HG03039 (cell line): ENCODE data around the gene NTN4.
"Not testable (repeated sequence)": the region's sequence is repeated elsewhere in the genome, so short reads cannot be mapped to it uniquely, and the experiment has no call there.

ENCODE experiments used
- ATAC-seq: cut with Tn5 transposase; IDR thresholded peaks from one replicate; pipeline ENCODE4 v1.9.1; 2021; ENCODE audit warnings: mild to moderate bottlenecking, moderate library complexity; ENCODE audit not compliant: unreplicated experiment

Gene NTN4

GRCh38 chr12:95796982-95797289, 6.4 kb upstream of the NTN4 start:
- no peak for ATAC-seq

GRCh38 chr12:95796225-95796981, 5.8 kb upstream of the NTN4 start:
- ATAC-seq = no peak

DNA sequence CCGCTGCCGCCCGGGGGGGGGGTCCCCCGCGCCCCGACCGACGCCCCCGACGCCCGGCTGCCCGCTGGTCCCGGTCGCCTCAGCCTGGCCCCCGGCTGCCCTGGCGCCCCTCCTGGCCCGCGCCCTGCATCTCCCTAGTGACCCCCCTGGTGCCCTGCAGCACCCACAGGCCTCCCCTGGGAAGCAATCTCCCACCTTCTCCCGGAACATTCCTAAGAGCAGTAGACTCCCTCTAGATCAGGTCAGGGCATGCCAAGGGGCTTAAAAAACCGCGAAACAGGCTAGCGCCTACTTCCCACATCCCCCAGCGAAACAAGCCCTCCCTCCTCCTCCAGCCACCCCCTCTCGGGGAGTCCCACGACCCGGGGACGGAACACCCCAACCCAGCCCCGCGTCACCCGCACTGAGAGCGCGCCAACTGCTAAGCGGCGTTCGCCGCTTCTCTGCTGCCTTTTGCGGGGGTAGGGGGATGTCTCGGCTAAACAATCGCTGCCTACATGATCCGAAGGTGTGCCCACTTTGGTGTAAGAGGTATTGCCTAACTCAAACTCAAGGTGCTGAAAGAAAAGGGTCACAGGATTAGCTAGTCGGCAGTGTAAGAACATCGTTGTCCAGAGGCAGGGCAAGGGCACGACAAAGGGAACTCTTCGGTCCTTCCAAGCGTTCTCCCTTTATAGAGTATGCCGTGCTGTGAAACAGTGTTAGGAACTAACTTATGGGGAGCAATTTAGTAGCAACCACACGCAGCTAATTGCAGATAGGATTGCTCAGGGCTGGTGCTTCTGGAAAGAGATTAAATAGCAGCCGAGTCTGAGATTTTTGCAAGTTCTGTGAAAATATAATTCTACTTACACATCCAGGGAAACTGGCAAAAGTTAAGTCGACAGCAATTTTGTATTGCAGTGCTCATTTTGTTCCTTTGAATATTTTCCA, 619 bp upstream of the NTN4 start:
- no peak for ATAC-seq

GRCh38 chr12:95789126-95790032, 1.2 kb downstream of the NTN4 start:
- no peak for ATAC-seq

DNA sequence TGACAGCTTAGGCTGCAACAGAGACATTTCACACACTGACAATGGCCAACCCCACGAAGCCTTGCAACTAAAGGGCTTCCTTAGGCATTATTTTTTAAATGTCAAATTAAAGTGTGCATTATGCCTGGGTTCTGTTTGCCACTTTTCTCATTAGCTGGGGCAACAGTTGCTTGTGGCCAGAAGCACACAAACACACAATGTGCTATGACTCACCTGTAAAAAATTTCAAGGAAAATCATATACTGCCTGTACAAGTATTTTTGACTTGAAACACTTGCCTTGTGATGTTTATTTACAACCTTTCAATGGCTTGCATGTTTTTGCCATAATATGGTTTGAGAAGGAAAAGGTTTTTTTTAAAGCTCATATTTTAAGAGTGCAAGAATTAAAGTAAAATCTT, 1.9 kb downstream of the NTN4 start:
- ATAC-seq = no peak

- no peak for ATAC-seq
These were observed 3.2 kb downstream of the NTN4 start for GRCh38 chr12:95787274-95787818.

GRCh38 chr12:95784915-95785314, 5.6 kb downstream of the NTN4 start:
- no peak for ATAC-seq

GRCh38 chr12:95784286-95784685, 6.3 kb downstream of the NTN4 start:
- no peak for ATAC-seq

DNA sequence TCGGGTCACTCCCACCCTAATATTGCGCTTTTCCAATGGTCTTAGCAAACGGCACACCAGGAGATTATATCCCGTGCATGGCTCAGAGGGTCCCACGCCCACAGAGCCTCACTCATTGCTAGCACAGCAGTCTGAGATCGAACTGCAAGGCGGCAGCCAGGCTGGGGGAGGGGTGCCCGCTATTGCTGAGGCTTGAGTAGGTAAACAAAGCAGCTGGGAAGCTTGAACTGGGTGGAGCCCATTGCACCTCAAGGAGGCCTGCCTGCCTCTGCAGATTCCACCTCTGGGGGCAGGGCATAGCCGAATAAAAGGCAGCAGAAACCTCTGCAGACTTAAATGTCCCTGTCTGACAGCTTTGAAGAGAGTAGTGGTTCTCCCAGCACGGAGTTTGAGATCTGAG, 15.1 kb downstream of the NTN4 start:
- ATAC-seq = not testable (repeated sequence)

GRCh38 chr12:95774311-95775045, 16.1 kb downstream of the NTN4 start:
- ATAC-seq = no peak

DNA sequence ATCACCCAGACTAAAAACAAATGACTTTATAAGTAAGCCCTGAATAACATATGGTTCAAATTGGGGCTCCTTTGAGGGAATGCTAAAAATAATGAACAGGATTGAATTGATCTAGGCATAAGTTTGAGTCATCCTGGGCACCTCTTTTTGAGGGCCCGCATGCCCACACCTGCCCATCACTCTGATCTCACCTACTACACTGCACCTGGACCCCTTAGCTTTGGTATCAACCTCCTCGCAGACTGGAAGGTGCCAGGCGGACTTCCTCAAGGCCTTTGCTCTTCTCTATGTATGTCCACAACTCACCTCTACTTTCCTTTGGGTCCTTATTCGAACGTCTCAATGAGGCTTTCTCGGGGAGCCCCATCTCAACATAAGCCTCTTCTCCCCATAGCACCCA, 17.2 kb downstream of the NTN4 start:
- no peak for ATAC-seq

DNA sequence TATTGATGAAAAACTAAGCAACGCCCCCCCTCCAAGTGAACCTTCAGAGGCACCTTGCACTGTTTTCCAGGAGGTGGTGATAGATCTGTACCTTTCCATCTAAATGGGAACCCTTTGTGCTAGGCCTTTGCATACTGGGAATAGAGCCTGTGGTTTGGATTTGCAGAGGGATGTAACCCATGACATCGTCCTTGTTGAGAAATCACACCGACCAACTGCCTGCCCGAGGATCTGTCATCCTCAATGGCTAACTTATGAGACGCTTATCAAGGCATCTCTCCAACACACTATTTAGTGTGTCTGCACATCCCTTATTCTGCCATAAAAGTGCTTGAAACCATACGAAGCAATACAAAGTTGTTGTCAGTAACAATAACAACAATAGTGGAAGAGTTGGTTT, 22.9 kb downstream of the NTN4 start:
- ATAC-seq = no peak

GRCh38 chr12:95766356-95767019, 24.1 kb downstream of the NTN4 start:
- no peak for ATAC-seq

GRCh38 chr12:95764848-95765247, 25.7 kb downstream of the NTN4 start:
- no peak for ATAC-seq

- ATAC-seq = no peak
These were observed 26.7 kb downstream of the NTN4 start for GRCh38 chr12:95763809-95764253.

DNA sequence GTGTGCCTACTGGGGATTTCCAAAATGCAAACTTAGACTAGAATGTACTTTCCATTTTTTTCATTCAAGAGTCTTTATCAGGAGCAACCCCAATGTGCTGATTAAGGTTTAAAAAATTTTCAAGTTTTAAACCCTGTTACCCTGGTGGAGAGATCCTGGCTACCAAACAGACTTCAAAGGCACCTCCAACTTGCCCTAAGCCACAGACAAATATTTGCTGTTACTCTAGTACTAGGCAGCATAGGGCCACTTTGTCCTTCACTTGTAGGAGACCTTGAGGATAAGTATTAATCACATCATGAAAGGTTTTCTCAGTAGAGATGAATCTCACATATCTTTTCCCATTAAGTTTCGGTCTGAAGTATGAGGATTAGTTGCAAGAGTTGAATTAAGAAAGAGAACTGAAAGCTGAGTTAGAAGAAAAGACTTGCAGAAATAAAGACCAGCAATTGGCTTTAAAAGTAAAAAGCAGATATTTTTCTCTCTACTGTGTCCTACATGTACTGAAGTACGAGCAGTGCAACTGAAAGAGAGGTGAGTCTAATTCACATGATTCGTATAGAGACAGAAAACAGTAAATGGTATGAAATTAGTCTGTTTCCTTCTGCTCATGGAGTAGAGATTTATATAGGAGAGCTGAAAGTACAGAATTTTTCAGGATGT, 28.3 kb downstream of the NTN4 start:
- ATAC-seq = no peak

- ATAC-seq = no peak
These were observed 30.2 kb downstream of the NTN4 start for GRCh38 chr12:95760371-95760770.

DNA sequence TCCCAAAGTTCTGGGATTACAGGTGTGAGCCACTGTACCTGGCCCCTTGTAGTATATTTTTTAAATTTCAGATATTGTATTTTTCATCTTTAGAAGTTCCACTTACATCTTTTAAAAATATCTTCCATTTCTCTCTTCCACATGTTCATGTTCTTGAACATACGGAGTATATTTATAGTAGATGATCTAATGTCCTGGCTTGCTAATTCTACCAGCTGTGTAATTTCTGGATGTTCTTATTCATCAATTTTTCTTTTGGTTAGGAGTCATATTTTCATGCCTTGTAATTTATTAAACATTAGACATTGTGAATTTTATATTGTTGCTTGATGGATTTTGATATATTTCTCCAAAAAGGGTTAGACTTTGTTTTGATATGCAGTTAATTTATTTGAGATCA, 30.8 kb downstream of the NTN4 start:
- ATAC-seq = no peak

GRCh38 chr12:95759039-95759438, 31.5 kb downstream of the NTN4 start:
- ATAC-seq = no peak
